GM18508 (cell line): ENCODE measurements around the gene TLE6.
"Not testable (repeated sequence)": the region's sequence is repeated elsewhere in the genome, so short reads cannot be mapped to it uniquely, and the experiment has no call there.

Experiments
- ATAC-seq: cut with Tn5 transposase; IDR thresholded peaks from one replicate; pipeline ENCODE4 v1.9.1; 2021; ENCODE audit warnings: moderate number of reproducible peaks; ENCODE audit not compliant: insufficient read depth, unreplicated experiment

Gene TLE6

DNA sequence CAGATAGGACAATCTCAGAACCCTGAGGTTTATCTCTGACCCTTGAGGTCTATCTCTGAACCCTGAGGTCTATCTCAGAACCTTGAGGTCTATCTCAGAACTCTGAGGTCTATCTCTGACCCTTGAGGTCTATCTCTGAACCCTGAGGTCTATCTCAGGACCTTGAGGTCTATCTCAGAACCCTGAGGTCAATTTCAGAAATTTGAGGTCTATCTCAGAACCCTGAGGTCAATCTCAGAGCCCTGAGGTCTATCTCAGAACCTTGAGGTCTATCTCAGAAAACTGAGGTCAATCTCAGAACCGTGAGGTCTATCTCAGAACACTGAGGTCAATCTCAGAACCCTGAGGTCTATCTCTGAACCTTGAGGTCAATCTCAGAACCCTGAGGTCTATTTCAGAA lies 49.4 kb downstream of the TLE6 start:
- ATAC-seq: no peak

- no peak for ATAC-seq
These were observed 49.9 kb downstream of the TLE6 start for GRCh38 chr19:3027292-3027691.

DNA sequence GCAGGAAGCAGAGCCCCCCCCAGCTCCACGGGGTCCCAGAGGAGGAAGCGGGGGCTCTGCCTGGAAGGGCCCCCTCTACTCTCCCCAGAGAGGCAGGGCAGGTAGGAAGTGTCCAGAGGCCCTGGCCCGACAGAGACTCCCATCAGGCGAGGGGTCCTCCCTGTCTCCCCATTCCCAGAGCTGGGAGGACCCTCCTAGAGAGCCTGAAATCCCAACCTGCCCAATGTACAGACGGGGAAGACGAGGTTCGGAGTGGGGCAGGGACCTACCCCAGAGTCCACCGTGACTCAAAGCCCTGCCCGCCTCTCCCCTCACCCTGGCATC lies 50.6 kb downstream of the TLE6 start:
- no peak for ATAC-seq

DNA sequence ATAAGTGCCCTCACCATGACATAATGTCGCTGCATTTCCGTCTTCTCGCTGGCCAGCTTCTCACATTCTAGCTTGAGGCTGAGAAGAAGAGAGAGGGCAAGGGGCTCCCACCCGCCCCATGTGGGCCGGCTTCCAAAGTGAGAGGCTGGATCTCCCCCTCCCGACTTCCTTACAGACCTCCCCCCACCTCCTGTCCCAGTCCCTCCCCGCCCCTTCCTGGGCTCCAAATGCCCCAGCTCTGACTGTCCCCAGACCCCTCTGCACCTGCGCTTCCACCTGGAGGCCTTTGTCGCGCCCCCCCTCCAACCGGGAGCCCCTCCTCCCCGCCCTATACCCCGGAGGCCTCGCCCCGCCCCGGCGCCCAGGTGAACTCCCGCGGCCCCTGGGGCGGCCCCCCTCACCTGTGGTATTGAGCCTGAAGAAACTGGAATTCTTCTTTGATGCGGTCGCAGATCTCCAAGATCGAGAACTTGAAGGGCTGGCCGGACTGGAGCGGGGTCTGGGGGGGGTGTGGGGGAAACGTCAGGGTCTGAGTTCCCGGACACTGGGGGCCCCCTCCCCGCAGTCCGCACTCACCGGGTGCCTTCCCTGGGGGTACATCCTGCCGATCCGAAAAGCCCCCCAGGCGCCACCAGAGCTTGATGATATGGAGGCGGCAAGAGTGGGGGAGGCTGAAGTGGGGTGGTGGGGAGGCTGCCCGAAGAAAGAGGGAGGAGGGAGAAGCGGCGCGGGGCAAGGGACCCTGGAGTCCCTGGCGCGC lies 51.1 kb downstream of the TLE6 start:
- no peak for ATAC-seq

DNA sequence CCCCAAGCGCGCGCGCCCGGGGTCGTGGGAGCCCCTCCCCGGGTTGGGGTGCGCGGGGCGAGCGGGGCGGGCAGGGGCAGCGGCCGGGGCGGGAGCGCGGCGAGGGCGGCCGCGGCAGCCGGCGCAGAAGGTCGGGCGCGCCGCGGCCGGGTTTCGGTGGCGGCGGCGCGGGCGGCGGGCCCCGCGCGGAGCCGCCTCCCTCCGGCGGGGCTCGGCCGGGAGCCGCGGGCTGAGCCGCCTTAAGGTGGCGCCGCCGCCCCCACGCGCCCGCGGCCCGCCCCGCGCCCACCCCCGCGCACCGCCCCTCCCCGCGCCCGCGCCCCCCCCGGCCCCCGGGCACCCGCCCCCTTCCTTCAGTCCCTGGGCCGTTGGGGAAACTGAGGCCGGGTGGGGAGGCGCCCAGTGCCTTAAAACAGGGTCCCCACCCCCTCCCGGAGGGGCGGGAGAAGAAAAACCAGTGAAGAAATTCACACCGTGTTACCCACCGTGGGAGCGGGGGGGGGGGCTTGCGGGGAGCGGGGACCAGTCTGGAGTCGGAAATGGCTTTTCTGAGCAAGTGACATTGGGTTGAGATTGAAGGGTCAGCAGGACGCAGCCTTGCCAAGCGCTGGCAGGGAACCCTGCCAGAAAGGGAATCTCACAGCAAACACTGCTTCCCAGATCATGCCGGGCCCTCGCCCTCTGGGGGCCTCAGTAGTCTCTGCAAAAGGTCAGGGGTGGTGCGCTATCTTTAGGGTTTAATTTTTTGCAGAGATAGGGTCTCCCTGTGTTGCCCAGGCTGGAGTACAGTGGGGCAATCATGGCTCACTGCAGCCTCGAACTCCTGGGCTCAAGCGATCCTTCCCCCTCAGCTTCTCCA lies 51.9 kb downstream of the TLE6 start, which contains the start of gene TLE2:
TSS of gene TLE2 (minus strand) at position 216 of the 859 bp plus-strand sequence. CDS start 376 bp downstream, outside the sequence.
- ATAC-seq: no peak

GRCh38 chr19:3031607-3031867 lies 54.2 kb downstream of the TLE6 start:
- no peak for ATAC-seq

GRCh38 chr19:3033595-3034405 lies 56.4 kb downstream of the TLE6 start:
- ATAC-seq: no peak

GRCh38 chr19:3034406-3034655 lies 57.0 kb downstream of the TLE6 start:
- no peak for ATAC-seq

DNA sequence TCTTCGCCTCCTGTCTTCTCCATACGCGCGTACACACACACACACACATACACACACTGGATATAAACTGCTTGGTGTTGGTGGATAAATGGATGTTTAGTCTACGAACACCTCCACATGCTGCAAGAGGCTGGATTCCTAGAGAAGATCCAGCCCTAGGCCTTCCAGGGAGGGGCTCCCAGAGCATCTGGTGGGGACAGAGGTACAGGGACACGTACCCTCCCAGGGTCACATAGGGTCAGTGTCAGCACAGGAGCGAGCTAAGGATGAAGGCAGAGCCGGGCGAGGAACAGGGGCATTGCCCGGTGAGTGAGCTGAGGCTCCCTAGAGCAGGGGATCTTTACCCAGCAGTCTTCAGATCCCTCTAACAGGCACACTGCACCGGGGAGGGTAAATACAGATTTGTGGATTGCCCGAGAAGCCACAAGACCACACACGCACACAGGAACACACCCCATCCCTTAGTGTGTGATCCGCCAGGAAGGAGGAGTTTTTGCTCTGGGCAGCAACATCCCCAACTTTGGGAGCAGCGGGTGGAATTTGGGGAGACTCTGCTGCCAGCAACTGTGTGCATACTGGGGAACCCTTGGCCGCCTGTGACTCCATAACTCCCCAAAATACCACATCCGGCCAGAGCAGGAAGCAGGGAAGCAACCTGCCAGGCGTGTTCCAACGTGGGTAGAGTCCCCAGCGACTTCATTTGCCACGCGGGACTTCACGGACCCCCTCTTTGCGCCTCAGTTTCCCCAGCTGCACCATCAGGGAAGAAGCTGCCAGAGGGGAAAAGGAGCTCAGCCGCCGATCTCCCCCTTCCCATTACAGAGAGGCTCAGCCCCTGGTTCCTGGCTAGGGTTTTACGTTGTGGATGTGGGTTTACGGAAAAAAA lies 57.5 kb downstream of the TLE6 start:
- ATAC-seq: no peak

GRCh38 chr19:3035542-3036118 lies 58.3 kb downstream of the TLE6 start:
- no peak for ATAC-seq

DNA sequence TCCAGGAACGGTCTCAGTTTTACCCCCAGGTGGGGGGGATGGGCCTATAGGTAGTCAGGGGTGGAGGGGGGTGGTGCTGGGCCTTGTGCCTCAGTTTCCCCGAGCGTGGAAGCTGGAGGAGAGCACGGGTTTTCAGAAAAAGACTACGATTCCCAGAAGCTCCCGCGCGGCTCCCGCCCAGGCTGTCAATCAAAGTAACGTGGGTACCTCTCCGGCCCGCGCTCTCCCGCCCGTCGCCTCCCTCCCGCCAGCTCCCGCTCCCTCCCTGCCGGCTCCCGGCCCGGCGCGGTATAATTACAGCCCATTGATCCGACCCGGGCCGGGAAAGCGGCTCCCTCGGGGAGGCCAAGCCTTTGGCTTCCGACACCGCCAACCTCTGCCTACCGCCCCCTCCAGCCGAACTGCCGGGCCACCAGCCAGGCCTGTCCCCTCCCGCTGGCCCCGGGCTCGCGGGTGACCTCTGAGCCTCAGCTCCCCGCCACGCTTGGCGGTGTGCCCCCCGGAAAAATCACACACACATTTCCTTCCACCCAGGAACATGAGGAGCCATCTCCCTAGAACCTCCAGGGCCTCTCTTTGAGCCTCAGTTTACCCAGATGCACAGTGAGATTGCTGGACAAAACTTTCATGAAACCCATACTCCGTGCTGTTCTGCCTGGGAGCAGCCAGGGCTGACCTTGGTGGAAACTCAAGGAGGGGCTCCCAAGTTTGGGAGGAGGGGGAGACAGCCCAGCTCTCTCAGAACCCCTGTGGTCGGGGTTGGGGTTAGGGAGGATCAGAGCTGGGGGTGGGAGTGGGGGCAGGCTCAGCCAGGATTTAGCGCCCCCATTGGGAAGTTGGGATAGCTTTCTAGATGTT lies 59.0 kb downstream of the TLE6 start:
- ATAC-seq: no peak

- ATAC-seq: not testable (repeated sequence)
These were observed 59.7 kb downstream of the TLE6 start for GRCh38 chr19:3036977-3037544.

- ATAC-seq: no peak
These were observed 60.9 kb downstream of the TLE6 start for GRCh38 chr19:3038214-3038613.

DNA sequence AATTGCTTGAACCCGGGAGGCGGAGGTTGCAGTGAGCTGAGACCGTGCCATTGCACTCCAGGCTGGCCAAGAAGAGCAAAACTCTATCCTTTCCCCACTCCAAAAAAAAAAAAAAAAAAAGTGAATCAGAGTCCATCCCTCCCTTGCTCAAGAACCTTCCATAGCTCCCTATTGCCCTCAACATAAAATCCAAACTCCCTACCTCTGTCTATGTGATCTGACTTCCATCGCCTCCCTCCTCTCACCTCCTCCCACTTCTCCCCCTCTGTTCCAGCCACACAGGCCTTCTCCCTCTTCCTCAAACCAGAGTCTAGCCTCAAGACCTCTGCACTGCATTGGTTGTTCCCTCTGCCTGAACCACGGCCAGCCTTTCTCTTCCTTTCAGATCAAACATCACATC lies 61.8 kb downstream of the TLE6 start:
- ATAC-seq: no peak

- ATAC-seq: no peak
These were observed 62.3 kb downstream of the TLE6 start for GRCh38 chr19:3039641-3040077.

- ATAC-seq: no peak
These were observed 64.0 kb downstream of the TLE6 start for GRCh38 chr19:3041327-3041726.

- no peak for ATAC-seq
These were observed 64.6 kb downstream of the TLE6 start for GRCh38 chr19:3041761-3042620.
